SK-N-SH (cell line): Measurements from ENCODE around the gene PARK7.

Experiments used
- CTCF ChIP-seq: fragments of 200-600 bp; sonication (generic); IDR thresholded peaks from 2 replicates; pipeline ENCODE4 v1.6.1; 2017; ENCODE audit warnings: antibody characterized with exemption, mild to moderate bottlenecking, moderate library complexity
- EP300 ChIP-seq, 2 experiments: IDR thresholded peaks; 2 replicates each; pipeline versions ENCODE4 v1.4.0 to v1.6.1; 2012; ENCODE audit warnings: borderline replicate concordance in 1 of 2, low read depth in 1 of 2, low read length in 1 of 2
- IRF3 ChIP-seq: fragments of 150-350 bp; IDR thresholded peaks from 2 replicates; pipeline ENCODE4 v1.6.1; 2016; ENCODE audit warnings: mild to moderate bottlenecking, low read depth, low read length
- MAX ChIP-seq: IDR thresholded peaks from 2 replicates; pipeline ENCODE4 v1.4.0; 2012; ENCODE audit warnings: low read depth
- MXI1 ChIP-seq: IDR thresholded peaks from 2 replicates; pipeline ENCODE4 v1.6.1; 2012; ENCODE audit warnings: mild to moderate bottlenecking, low read depth, low read length, improper control_type of control experiment
- NRF1 ChIP-seq: IDR thresholded peaks from 2 replicates; pipeline ENCODE4 v1.6.1; 2012; ENCODE audit warnings: low read depth, mild to moderate bottlenecking, low read length
- POLR2AphosphoS5 ChIP-seq: IDR thresholded peaks from 2 replicates; pipeline ENCODE4 v1.6.1; 2012; ENCODE audit warnings: low read depth, low read length
- RAD21 ChIP-seq: IDR thresholded peaks from 2 replicates; pipeline ENCODE4 v1.6.1; 2012; ENCODE audit warnings: mild to moderate bottlenecking, low read length
- RXRA ChIP-seq: IDR thresholded peaks from 2 replicates; pipeline ENCODE4 v1.4.0; 2012; ENCODE audit warnings: low read depth, mild to moderate bottlenecking, borderline replicate concordance
- SIN3A ChIP-seq: IDR thresholded peaks from 2 replicates; pipeline ENCODE4 v1.6.1; 2012; ENCODE audit warnings: low read depth, mild to moderate bottlenecking, low read length, moderate library complexity, borderline replicate concordance
- TCF12 ChIP-seq: IDR thresholded peaks from 2 replicates; pipeline ENCODE4 v1.4.0; 2012
- TEAD4 ChIP-seq: IDR thresholded peaks from 2 replicates; pipeline ENCODE4 v1.4.0; 2012; ENCODE audit warnings: mild to moderate bottlenecking, borderline replicate concordance; ENCODE audit not compliant: insufficient read depth
- YY1 ChIP-seq: IDR thresholded peaks from 2 replicates; pipeline ENCODE4 v1.4.0; 2012; ENCODE audit warnings: low read depth, mild to moderate bottlenecking

- TF ChIP-seq RAD21, result no peak
- TF ChIP-seq EP300 (IDR thresholded peaks at IDR 0.05; ENCODE audit: borderline replicate concordance in 1 of 2, low read depth in 1 of 2, low read length in 1 of 2), result no peak
- no peak for TF ChIP-seq IRF3
- no peak for TF ChIP-seq POLR2AphosphoS5
- no peak for TF ChIP-seq CTCF
- no peak for TF ChIP-seq MAX
- TF ChIP-seq YY1, result no peak
- TF ChIP-seq RXRA, result no peak
- no peak for TF ChIP-seq NRF1
- TF ChIP-seq MXI1, result no peak
- no peak for TF ChIP-seq TEAD4
- no peak for TF ChIP-seq TCF12
- no peak for TF ChIP-seq SIN3A
Observed at GRCh38 chr1:7960165-7960564, 1.3 kb upstream of the PARK7 start.
